ENCODE measurements around the gene MRPS12. TPM values are rescaled to one million over a fixed set of nuclear protein-coding genes. Genes with fewer than 3 reads are reported as not detected.

Gene MRPS12
- total RNA-seq, 1 experiment from 2014 or later, result 61.2 TPM

GRCh38 chr19:38911388-38912001 is 19.2 kb upstream of the MRPS12 start:
- DNase-seq (ENCODE audit: low read depth), result no peak

GRCh38 chr19:38912600-38913514 is 17.9 kb upstream of the MRPS12 start:
- DNase-seq (ENCODE audit: low read depth), result no peak

DNA sequence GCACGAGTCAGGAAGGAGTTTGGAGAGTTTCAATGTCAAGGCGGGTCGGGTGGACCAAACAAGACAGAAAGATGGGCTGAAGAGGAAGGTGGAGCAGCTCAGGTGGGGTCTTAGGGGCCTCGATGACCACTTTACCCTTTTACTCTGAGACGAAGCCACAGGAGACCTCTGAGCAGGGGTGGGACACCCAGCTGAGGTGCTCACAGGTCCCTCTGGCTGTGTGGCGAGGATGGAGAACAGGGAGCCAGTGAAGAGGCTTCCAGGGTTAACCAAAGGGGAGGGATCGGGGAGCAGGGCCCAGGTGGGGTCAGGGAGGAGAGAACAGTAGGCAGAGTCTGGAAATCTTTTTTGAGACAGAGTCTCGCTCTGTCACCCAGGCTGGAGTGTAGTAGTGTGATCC is 16.8 kb upstream of the MRPS12 start:
- no peak for DNase-seq (ENCODE audit: low read depth)

- DNase-seq (ENCODE audit: low read depth), result no peak
Observed at GRCh38 chr19:38915329-38916321, 15.1 kb upstream of the MRPS12 start.

GRCh38 chr19:38917516-38917915 is 13.2 kb upstream of the MRPS12 start:
- no peak for DNase-seq (ENCODE audit: low read depth)

DNA sequence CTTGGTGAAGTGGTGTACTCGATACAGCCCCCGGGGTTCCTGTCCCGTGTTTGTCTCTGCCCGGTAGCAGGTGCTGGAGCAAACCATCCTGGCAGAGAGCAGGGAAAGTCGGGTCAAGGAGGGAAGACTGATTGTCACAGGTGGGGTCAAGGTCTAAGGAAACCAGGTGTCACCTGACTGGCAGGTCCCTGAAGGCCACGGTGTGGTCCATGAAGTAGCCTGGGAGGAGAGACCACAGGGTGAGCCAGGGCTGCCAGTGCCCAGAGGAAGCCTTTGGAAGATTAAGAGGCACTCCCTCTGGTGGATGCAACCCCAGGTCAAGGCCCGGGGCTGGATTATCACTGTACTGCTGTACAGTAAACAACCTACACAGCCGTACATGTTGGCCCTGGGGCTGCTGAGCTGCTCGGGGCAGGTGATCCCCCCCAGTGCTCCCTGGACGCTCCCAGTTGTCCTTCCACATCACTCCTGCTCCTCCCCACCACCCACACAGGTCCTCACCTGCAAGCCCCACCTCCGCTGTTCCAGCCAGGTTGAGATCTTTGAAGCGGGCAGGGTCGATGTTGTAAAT is 12.7 kb upstream of the MRPS12 start:
- peak; percentile 23 for DNase-seq (ENCODE audit: low read depth)

- DNase-seq (ENCODE audit: low read depth), result no peak
Observed at GRCh38 chr19:38918526-38918925, 12.2 kb upstream of the MRPS12 start.

- no peak for DNase-seq (ENCODE audit: low read depth)
Observed at GRCh38 chr19:38919837-38920601, 10.7 kb upstream of the MRPS12 start.

DNA sequence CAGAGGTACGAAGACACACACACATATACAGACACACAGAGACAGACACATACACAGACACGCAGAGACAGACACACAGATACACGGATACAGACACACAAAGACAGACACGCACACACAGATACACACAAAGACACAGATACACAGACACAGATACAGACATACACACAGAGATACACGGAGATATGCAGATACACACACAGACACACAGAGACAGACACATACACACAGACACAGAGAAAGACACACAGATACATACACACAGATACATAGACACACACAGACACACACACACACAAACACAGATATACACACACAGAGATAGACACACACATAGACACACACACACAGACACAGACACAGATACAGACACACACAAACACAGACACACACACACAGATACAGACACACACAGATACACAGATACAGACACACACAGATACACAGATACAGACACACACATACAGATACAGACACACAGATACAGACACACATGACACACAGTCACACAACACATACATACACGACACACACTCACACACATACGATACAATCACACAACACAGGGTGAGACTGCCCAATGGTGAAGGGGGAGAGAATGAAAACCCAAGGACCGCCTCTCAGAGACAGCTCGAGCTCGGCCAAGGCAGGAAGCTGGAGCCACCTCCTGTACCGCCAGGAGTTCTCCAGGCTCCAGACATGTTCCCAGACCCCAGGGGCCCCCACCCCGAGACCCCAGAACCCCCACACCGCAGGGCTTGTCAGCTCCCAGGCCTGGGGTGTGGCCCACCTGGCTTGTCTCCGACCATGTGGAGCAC is 9.9 kb upstream of the MRPS12 start:
- DNase-seq (ENCODE audit: low read depth), result no peak

DNA sequence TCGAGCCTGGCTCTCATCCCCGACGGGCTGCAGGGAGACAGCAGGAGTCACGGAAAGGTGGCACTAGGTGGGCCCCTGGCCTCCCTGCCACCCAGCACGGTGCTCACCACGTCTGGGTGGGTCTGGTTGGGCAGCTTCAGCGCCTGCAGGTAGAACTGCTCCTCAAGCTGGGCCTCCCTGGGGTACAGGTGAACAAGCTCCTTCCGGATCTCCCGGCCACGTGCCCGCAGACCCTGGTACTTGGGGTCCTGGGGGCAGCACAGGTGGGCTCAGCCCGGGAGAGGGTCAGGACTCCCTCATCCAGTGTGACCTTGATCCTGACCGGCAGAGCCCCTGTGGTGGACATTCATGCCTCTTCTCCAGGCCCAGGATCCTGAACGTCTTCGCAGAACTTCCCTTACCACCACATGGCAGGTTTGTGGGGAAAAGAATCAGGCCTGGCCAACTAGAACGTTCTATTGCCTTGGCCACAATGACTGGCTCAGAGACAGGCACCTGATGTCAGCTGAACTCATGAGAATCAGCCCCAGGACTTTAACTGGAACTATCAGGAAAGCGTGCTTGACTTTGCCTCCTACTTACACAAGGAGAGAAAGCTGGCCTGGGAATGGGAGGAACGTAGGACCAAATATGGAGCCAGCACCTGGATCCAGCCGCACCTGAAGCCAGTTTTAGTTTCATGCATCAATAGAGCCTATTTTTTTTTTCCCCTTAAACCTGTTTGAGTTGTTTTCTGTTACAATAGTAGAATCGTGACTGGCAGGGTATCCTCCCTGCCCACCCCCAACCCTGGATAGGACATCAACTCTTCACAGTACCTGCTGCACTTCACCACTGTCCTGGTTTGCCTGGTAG is 9.1 kb upstream of the MRPS12 start:
- no peak for DNase-seq (ENCODE audit: low read depth)

- no peak for DNase-seq (ENCODE audit: low read depth)
Observed at GRCh38 chr19:38922482-38922881, 8.3 kb upstream of the MRPS12 start.

DNA sequence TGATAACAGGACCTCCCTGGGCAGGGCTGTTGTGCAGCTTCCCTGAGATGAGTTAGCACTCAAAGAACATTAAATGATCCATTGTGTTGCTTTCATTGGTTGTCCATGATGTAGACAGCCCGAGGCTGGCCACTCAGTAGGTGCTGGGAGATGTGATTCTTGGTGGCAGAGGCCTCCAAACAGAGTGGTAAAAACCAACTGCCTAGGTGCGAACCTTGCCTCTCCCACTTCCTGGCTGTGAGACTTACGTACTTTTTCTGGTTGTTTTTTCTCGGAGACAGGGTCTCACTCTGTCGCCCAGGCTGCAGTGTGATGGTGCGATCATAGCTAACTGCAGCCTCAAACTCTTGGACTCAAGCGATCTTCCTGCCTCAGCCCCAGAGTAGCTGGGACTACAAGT is 6.4 kb upstream of the MRPS12 start:
- DNase-seq (ENCODE audit: low read depth), result no peak

DNA sequence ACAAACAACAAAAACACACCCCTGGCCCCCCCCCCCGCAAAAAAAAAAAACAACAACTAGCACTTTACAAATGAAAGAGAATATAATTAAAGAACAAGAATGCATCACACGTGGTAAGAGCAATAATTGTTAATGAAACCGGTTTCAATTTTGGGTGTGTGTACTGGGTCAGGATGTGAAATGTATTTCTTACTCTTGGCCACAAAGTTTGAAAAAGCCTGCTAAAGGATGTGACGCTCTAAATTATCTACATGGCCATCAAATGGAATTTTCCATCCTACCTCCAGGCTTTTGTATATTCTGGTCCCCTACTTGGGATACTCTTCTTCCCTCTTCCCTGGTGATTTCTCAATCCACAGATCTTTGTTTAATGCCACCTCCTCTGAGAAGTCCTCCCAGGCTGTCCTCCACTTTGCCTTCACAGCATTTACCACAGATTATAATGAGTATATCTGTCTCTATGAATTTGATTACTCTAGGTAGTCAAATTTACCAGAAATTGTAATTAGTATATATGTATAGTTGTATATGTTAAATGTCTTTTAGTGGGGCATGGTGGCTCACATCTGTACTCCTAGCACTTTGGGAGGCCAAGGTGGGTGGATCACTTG is 2.2 kb upstream of the MRPS12 start:
- no peak for DNase-seq (ENCODE audit: low read depth)

DNA sequence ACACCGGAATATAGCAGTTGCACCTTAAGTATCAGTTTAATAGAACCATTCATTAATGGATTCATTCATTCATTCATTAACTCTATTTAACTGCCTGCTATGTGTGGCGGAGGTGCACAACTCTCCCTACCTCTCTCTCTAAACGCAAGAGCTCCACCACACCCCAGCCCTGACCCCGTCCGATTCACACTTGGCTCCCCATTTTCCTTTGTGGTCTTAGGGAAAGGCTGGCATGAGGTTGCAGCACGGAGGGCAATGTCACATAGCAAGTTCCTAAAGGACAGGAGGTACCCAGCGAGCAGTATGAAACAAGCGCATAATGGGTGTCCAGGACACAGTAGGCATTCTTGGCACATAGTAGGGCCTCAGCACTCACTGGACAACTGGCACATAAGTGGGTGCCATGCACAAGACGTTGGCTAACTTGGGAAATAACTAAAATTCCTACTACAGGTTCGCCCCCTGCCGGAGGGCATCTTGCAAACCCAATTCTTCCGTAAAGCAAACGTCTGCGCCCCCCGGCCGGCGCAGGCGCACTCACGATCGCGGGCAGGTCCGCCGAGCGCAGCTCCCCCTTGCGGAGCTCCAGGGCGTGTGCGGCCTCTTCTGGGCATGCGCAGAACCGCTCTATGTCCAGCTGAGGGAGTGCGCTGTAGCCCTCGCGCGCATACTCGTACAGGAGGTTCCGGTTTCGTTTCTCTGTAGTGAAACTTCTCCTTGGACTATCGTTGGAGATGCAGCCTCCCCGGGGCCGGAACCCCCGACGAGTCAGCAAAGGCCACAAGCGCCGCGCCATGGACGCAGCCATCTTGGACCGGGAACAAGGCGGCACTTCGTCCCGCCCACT is 592 bp upstream of the MRPS12 start, which contains the start of gene SARS2:
Gene SARS2, minus strand, starts transcription at position 835 of the 847 bp plus-strand sequence. Its CDS starts 27 bp downstream, at position 808.
- peak; percentile 92 for DNase-seq (ENCODE audit: low read depth)

DNA sequence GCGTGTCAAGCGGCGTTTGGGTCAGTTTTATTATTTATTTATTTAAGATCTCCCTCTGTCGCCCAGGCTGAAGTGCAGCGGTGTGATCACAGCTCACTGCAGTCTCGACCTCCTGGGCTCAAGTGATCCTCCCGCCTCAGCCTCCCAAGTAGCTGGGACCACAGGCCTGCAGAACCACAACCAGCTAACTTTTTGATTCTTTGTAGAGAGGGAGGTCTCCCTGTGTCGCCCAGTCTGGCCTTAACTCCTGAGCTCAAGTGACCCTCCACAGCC is 713 bp downstream of the MRPS12 start:
- no peak for DNase-seq (ENCODE audit: low read depth)

DNA sequence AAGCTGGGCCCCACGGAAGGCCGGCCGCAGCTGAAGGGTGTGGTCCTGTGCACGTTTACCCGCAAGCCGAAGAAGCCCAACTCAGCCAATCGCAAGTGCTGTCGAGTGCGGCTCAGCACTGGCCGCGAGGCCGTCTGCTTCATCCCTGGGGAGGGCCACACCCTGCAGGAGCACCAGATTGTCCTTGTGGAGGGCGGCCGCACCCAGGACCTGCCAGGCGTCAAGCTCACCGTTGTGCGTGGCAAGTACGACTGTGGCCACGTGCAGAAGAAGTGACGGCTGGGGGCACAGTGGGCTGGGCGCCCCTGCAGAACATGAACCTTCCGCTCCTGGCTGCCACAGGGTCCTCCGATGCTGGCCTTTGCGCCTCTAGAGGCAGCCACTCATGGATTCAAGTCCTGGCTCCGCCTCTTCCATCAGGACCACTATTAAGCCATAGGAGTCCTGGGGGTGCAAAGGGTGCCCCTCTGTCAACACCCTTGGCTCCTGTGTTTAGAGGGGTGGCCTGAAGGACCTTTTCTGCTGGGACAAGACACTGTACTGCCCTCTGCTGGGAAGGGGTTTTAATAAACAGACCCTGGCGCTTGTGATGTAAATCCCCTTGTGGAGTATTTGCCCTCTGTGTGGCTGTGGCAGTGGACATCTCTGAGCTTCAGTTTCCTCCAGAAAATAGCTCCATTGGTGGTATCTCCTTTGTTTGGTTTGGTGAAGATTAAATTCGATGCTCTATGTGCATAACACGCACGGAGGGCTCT is 1.9 kb downstream of the MRPS12 start:
- peak; percentile 49 for DNase-seq (ENCODE audit: low read depth)

DNA sequence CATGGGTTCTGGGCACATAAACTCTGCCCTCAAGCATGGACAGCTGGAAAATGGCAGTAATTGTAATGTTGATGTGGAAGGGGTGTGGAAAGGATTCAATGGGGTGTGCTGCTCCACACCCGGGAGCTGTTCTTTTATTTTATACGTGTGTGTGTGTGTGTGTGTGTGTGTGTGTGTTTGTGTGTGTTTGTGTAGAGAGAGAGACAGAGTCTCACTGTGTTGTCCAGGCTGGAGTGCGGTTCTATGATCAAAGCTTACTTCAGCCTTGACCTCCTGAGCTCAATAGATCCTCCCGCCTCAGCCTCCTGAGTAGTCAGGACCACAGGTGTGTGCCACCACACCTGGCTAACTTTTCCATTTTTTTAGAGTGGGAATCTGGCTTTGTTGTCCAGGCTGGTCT is 2.8 kb downstream of the MRPS12 start:
- no peak for DNase-seq (ENCODE audit: low read depth)

Measured in RPMI7951 (cell line).